ENCODE results near the gene KCNMB3.

DNA sequence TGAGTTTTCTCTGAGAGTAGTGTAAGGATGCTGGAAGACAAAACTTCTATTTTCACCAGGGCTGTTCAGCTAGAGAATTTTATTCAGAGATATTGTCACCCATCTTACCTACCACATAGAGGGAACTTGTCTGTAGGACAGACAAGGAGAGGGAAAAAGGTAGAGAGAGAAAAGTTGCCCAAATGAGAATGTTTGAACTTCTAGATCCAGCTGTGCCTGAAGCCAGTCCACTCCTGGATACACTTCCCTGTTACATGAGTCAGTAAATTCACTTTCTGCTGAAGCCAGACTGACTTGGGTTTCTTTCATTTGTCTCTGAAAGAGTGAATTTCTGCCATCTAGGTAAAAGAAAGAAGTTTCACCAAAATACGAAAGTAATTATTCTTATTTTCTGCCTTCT lies 27.2 kb upstream of the KCNMB3 start:
- TF ChIP-seq EZH2 (IDR thresholded peaks at IDR 0.05) = no peak
- TF ChIP-seq, protein P1, sequence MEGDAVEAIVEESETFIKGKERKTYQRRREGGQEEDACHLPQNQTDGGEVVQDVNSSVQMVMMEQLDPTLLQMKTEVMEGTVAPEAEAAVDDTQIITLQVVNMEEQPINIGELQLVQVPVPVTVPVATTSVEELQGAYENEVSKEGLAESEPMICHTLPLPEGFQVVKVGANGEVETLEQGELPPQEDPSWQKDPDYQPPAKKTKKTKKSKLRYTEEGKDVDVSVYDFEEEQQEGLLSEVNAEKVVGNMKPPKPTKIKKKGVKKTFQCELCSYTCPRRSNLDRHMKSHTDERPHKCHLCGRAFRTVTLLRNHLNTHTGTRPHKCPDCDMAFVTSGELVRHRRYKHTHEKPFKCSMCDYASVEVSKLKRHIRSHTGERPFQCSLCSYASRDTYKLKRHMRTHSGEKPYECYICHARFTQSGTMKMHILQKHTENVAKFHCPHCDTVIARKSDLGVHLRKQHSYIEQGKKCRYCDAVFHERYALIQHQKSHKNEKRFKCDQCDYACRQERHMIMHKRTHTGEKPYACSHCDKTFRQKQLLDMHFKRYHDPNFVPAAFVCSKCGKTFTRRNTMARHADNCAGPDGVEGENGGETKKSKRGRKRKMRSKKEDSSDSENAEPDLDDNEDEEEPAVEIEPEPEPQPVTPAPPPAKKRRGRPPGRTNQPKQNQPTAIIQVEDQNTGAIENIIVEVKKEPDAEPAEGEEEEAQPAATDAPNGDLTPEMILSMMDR (IDR thresholded peaks at IDR 0.05) = no peak
- TF ChIP-seq EZH2phosphoT487 (IDR thresholded peaks at IDR 0.05) = no peak

All from neural progenitor cell (in vitro differentiated cells).